NCI-H748 (cell line): ENCODE results near the gene LRMDA.

Experiments
- DNase-seq: peaks from one replicate; lab custom pipeline; 2025; ENCODE audit not compliant: unreplicated experiment; lab: John Stamatoyannopoulos, UW

Gene LRMDA

GRCh38 chr10:75935650-75936400 is 504.4 kb downstream of the LRMDA start:
- DNase-seq: peak; percentile 82

GRCh38 chr10:75936841-75937240 is 505.4 kb downstream of the LRMDA start:
- DNase-seq: no peak

- DNase-seq: no peak
Observed at GRCh38 chr10:75937823-75938222, 506.4 kb downstream of the LRMDA start.

GRCh38 chr10:75938380-75939122 is 507.1 kb downstream of the LRMDA start:
- no peak for DNase-seq

GRCh38 chr10:75939541-75939940 is 508.1 kb downstream of the LRMDA start:
- peak; percentile 25 for DNase-seq

- DNase-seq: peak; percentile 45
Observed at GRCh38 chr10:75940742-75941141, 509.3 kb downstream of the LRMDA start.

GRCh38 chr10:75941223-75941801 is 509.9 kb downstream of the LRMDA start:
- DNase-seq: peak; percentile 81

- DNase-seq: no peak
Observed at GRCh38 chr10:75944061-75944460, 512.6 kb downstream of the LRMDA start.

- no peak for DNase-seq
Observed at GRCh38 chr10:75948583-75948982, 517.2 kb downstream of the LRMDA start.

GRCh38 chr10:75950307-75950706 is 518.9 kb downstream of the LRMDA start:
- no peak for DNase-seq

GRCh38 chr10:75950997-75951589 is 519.7 kb downstream of the LRMDA start:
- DNase-seq: no peak

GRCh38 chr10:75951627-75952026 is 520.2 kb downstream of the LRMDA start:
- no peak for DNase-seq

- no peak for DNase-seq
Observed at GRCh38 chr10:75952093-75952492, 520.7 kb downstream of the LRMDA start.

- DNase-seq: no peak
Observed at GRCh38 chr10:75954486-75954885, 523.1 kb downstream of the LRMDA start.

GRCh38 chr10:75955973-75956502 is 524.6 kb downstream of the LRMDA start:
- no peak for DNase-seq

GRCh38 chr10:75956624-75957023 is 525.2 kb downstream of the LRMDA start:
- peak; percentile 3 for DNase-seq

- no peak for DNase-seq
Observed at GRCh38 chr10:75957314-75958120, 526.1 kb downstream of the LRMDA start.

- DNase-seq: no peak
Observed at GRCh38 chr10:75959209-75959608, 527.8 kb downstream of the LRMDA start.

GRCh38 chr10:75959912-75960311 is 528.5 kb downstream of the LRMDA start:
- DNase-seq: no peak

- no peak for DNase-seq
Observed at GRCh38 chr10:75962395-75963061, 531.1 kb downstream of the LRMDA start.
